HG03045 (cell line): ENCODE results near the gene TTR.

Experiments
- ATAC-seq: cut with Tn5 transposase; IDR thresholded peaks from one replicate; pipeline ENCODE4 v1.9.1; 2021; ENCODE audit warnings: mild to moderate bottlenecking, moderate library complexity; ENCODE audit not compliant: unreplicated experiment

The TTR gene

GRCh38 chr18:31578126-31578525 lies 13.6 kb upstream of the TTR start:
- no peak for ATAC-seq

- no peak for ATAC-seq
These were observed 12.3 kb upstream of the TTR start for GRCh38 chr18:31579375-31579774.

GRCh38 chr18:31581498-31582197 lies 10.0 kb upstream of the TTR start:
- ATAC-seq, result no peak

GRCh38 chr18:31583185-31583854 lies 8.4 kb upstream of the TTR start:
- ATAC-seq, result no peak

GRCh38 chr18:31585991-31586390 lies 5.7 kb upstream of the TTR start:
- ATAC-seq, result no peak

- ATAC-seq, result no peak
These were observed 5.1 kb upstream of the TTR start for GRCh38 chr18:31586616-31587015.

GRCh38 chr18:31587529-31587928 lies 4.1 kb upstream of the TTR start:
- no peak for ATAC-seq

- no peak for ATAC-seq
These were observed 1.1 kb upstream of the TTR start for GRCh38 chr18:31590570-31590969.

GRCh38 chr18:31591113-31591512 lies 564 bp upstream of the TTR start:
- ATAC-seq, result no peak

GRCh38 chr18:31592506-31593157 lies 955 bp downstream of the TTR start:
- ATAC-seq, result no peak

- ATAC-seq, result no peak
These were observed 3.6 kb downstream of the TTR start for GRCh38 chr18:31595121-31595771.

GRCh38 chr18:31596081-31596872 lies 4.6 kb downstream of the TTR start:
- no peak for ATAC-seq

- no peak for ATAC-seq
These were observed 6.5 kb downstream of the TTR start for GRCh38 chr18:31598021-31598805.

GRCh38 chr18:31603315-31603714 lies 11.6 kb downstream of the TTR start:
- ATAC-seq, result no peak

GRCh38 chr18:31606265-31606664 lies 14.6 kb downstream of the TTR start:
- no peak for ATAC-seq

- ATAC-seq, result no peak
These were observed 15.7 kb downstream of the TTR start for GRCh38 chr18:31607384-31607783.

GRCh38 chr18:31609886-31610285 lies 18.2 kb downstream of the TTR start:
- no peak for ATAC-seq

GRCh38 chr18:31610286-31611205 lies 18.9 kb downstream of the TTR start:
- ATAC-seq, result no peak

GRCh38 chr18:31611511-31611910 lies 19.8 kb downstream of the TTR start:
- no peak for ATAC-seq
